Measurements from ENCODE around the gene GALNT9.

GALNT9 gene

GRCh38 chr12:132335179-132335756 lies 5.9 kb upstream of the GALNT9 start:
- peaks cover 7% of the 10 kb centered on the region for H3K27me3 ChIP-seq (ENCODE audit: control insufficient read depth, insufficient read depth, low read length, poor library complexity, severe bottlenecking)
- H3K4me1 ChIP-seq (ENCODE audit: control insufficient read depth, insufficient read depth, low read length): no peaks in the 10 kb centered on the region
- H3K9me3 ChIP-seq (ENCODE audit: control insufficient read depth, low read length): peaks cover 16% of the 10 kb centered on the region
- H3K27ac ChIP-seq (ENCODE audit: insufficient read depth, low read depth, low read length, poor library complexity, severe bottlenecking): no peak overlapping the region
- 85 to 88% methylated on average over 11 of the region's 11 CpGs for WGBS, 2 experiments
- H3K36me3 ChIP-seq (ENCODE audit: control insufficient read depth, insufficient read depth, low read length): no peaks in the 10 kb centered on the region
- no peak overlapping the region for H3K4me3 ChIP-seq (ENCODE audit: insufficient read depth, low read depth, low read length)

GRCh38 chr12:132333766-132334165 lies 4.4 kb upstream of the GALNT9 start:
- no peak overlapping the region for H3K27ac ChIP-seq (ENCODE audit: insufficient read depth, low read depth, low read length, poor library complexity, severe bottlenecking)
- WGBS, 2 experiments: 86 to 90% methylated on average over 26 of the region's 26 CpGs
- H3K9me3 ChIP-seq (ENCODE audit: control insufficient read depth, low read length): peaks cover 16% of the 10 kb centered on the region
- no peak overlapping the region for H3K4me3 ChIP-seq (ENCODE audit: insufficient read depth, low read depth, low read length)
- H3K4me1 ChIP-seq (ENCODE audit: control insufficient read depth, insufficient read depth, low read length): no peaks in the 10 kb centered on the region
- no peaks in the 10 kb centered on the region for H3K36me3 ChIP-seq (ENCODE audit: control insufficient read depth, insufficient read depth, low read length)
- H3K27me3 ChIP-seq (ENCODE audit: control insufficient read depth, insufficient read depth, low read length, poor library complexity, severe bottlenecking): peaks cover 16% of the 10 kb centered on the region

GRCh38 chr12:132333273-132333672 lies 3.9 kb upstream of the GALNT9 start:
- WGBS, 2 experiments: 81% methylated on average over 13 of the region's 13 CpGs
- Histone ChIP-seq H3K27ac (ENCODE audit: insufficient read depth, low read depth, low read length, poor library complexity, severe bottlenecking) (no peak overlapping the region), H3K4me3 (ENCODE audit: insufficient read depth, low read depth, low read length) (no peak overlapping the region), H3K36me3 (ENCODE audit: control insufficient read depth, insufficient read depth, low read length) (no peaks in the 10 kb centered on the region), H3K27me3 (ENCODE audit: control insufficient read depth, insufficient read depth, low read length, poor library complexity, severe bottlenecking) (peaks cover 21% of the 10 kb centered on the region), H3K4me1 (ENCODE audit: control insufficient read depth, insufficient read depth, low read length) (no peaks in the 10 kb centered on the region), H3K9me3 (ENCODE audit: control insufficient read depth, low read length) (peaks cover 16% of the 10 kb centered on the region)

- Histone ChIP-seq H3K27ac (ENCODE audit: insufficient read depth, low read depth, low read length, poor library complexity, severe bottlenecking) (no peak overlapping the region), H3K36me3 (ENCODE audit: control insufficient read depth, insufficient read depth, low read length) (no peaks in the 10 kb centered on the region), H3K27me3 (ENCODE audit: control insufficient read depth, insufficient read depth, low read length, poor library complexity, severe bottlenecking) (peaks cover 42% of the 10 kb centered on the region), H3K9me3 (ENCODE audit: control insufficient read depth, low read length) (peaks cover 11% of the 10 kb centered on the region), H3K4me3 (ENCODE audit: insufficient read depth, low read depth, low read length) (no peak overlapping the region), H3K4me1 (ENCODE audit: control insufficient read depth, insufficient read depth, low read length) (no peaks in the 10 kb centered on the region)
- WGBS, 2 experiments: 78 to 82% methylated on average over 5 of the region's 5 CpGs
Measured at GRCh38 chr12:132330549-132330881, 1.1 kb upstream of the GALNT9 start.

- Histone ChIP-seq H3K36me3 (ENCODE audit: control insufficient read depth, insufficient read depth, low read length) (no peaks in the 10 kb centered on the region), H3K27ac (ENCODE audit: insufficient read depth, low read depth, low read length, poor library complexity, severe bottlenecking) (no peak overlapping the region), H3K4me1 (ENCODE audit: control insufficient read depth, insufficient read depth, low read length) (no peaks in the 10 kb centered on the region), H3K9me3 (ENCODE audit: control insufficient read depth, low read length) (peaks cover 5% of the 10 kb centered on the region), H3K4me3 (ENCODE audit: insufficient read depth, low read depth, low read length) (no peak overlapping the region), H3K27me3 (ENCODE audit: control insufficient read depth, insufficient read depth, low read length, poor library complexity, severe bottlenecking) (peaks cover 42% of the 10 kb centered on the region)
- WGBS, 2 experiments: 64 to 71% methylated on average over 49 of the region's 49 CpGs
Measured at GRCh38 chr12:132329720-132330548, 545 bp upstream of the GALNT9 start.

- Histone ChIP-seq H3K27me3 (ENCODE audit: control insufficient read depth, insufficient read depth, low read length, poor library complexity, severe bottlenecking) (peaks cover 42% of the 10 kb centered on the region), H3K27ac (ENCODE audit: insufficient read depth, low read depth, low read length, poor library complexity, severe bottlenecking) (no peak overlapping the region), H3K36me3 (ENCODE audit: control insufficient read depth, insufficient read depth, low read length) (no peaks in the 10 kb centered on the region), H3K9me3 (ENCODE audit: control insufficient read depth, low read length) (peaks cover 3% of the 10 kb centered on the region), H3K4me1 (ENCODE audit: control insufficient read depth, insufficient read depth, low read length) (no peaks in the 10 kb centered on the region), H3K4me3 (ENCODE audit: insufficient read depth, low read depth, low read length) (no peak overlapping the region)
- 73 to 74% methylated on average over 34 of the region's 34 CpGs for WGBS, 2 experiments
Measured at GRCh38 chr12:132328282-132329029, 933 bp downstream of the GALNT9 start.

GRCh38 chr12:132327336-132328171 lies 1.8 kb downstream of the GALNT9 start:
- peaks cover 3% of the 10 kb centered on the region for H3K9me3 ChIP-seq (ENCODE audit: control insufficient read depth, low read length)
- no peaks in the 10 kb centered on the region for H3K36me3 ChIP-seq (ENCODE audit: control insufficient read depth, insufficient read depth, low read length)
- 68 to 71% methylated on average over 32 of the region's 32 CpGs for whole genome bisulfite sequencing, 2 experiments
- no peak overlapping the region for H3K27ac ChIP-seq (ENCODE audit: insufficient read depth, low read depth, low read length, poor library complexity, severe bottlenecking)
- H3K27me3 ChIP-seq (ENCODE audit: control insufficient read depth, insufficient read depth, low read length, poor library complexity, severe bottlenecking): peaks cover 42% of the 10 kb centered on the region
- H3K4me1 ChIP-seq (ENCODE audit: control insufficient read depth, insufficient read depth, low read length): no peaks in the 10 kb centered on the region
- H3K4me3 ChIP-seq (ENCODE audit: insufficient read depth, low read depth, low read length): no peak overlapping the region

GRCh38 chr12:132326646-132327045 lies 2.7 kb downstream of the GALNT9 start:
- no peak overlapping the region for H3K27ac ChIP-seq (ENCODE audit: insufficient read depth, low read depth, low read length, poor library complexity, severe bottlenecking)
- H3K4me3 ChIP-seq (ENCODE audit: insufficient read depth, low read depth, low read length): no peak overlapping the region
- 80 to 84% methylated on average over 11 of the region's 11 CpGs for WGBS, 2 experiments
- H3K4me1 ChIP-seq (ENCODE audit: control insufficient read depth, insufficient read depth, low read length): no peaks in the 10 kb centered on the region
- H3K36me3 ChIP-seq (ENCODE audit: control insufficient read depth, insufficient read depth, low read length): no peaks in the 10 kb centered on the region
- peaks cover 3% of the 10 kb centered on the region for H3K9me3 ChIP-seq (ENCODE audit: control insufficient read depth, low read length)
- peaks cover 42% of the 10 kb centered on the region for H3K27me3 ChIP-seq (ENCODE audit: control insufficient read depth, insufficient read depth, low read length, poor library complexity, severe bottlenecking)

GRCh38 chr12:132325733-132326130 lies 3.7 kb downstream of the GALNT9 start:
- Histone ChIP-seq H3K36me3 (ENCODE audit: control insufficient read depth, insufficient read depth, low read length) (no peaks in the 10 kb centered on the region), H3K27ac (ENCODE audit: insufficient read depth, low read depth, low read length, poor library complexity, severe bottlenecking) (no peak overlapping the region), H3K9me3 (ENCODE audit: control insufficient read depth, low read length) (peaks cover 3% of the 10 kb centered on the region), H3K4me3 (ENCODE audit: insufficient read depth, low read depth, low read length) (no peak overlapping the region), H3K27me3 (ENCODE audit: control insufficient read depth, insufficient read depth, low read length, poor library complexity, severe bottlenecking) (peaks cover 40% of the 10 kb centered on the region), H3K4me1 (ENCODE audit: control insufficient read depth, insufficient read depth, low read length) (no peaks in the 10 kb centered on the region)
- 86 to 87% methylated on average over 15 of the region's 15 CpGs for whole genome bisulfite sequencing, 2 experiments

All from ectodermal cell (in vitro differentiated cells).